Measurements from ENCODE around the gene ARPP21. TPM values are rescaled to one million over a fixed set of nuclear protein-coding genes. Genes with fewer than 3 reads are reported as not detected.

ARPP21 gene
- polyA plus RNA-seq, 1 donor (not counting 4 experiments of a cell fraction or from before 2014, with no cell fraction given), result not detected

- Histone ChIP-seq H2AFZ (ENCODE audit: control insufficient read depth, low read length) (no peak overlapping the region), H3K9me1 (ENCODE audit: control insufficient read depth, extremely low read depth, insufficient read depth, low read length) (no peaks in the 10 kb centered on the region), H3K27me3 (ENCODE audit: control insufficient read depth, extremely low read depth, insufficient read depth, low read length) (no peaks in the 10 kb centered on the region), H3K4me2 (ENCODE audit: control insufficient read depth, extremely low read depth, insufficient read depth, low read depth, low read length) (no peak overlapping the region), H3K4me1 (ENCODE audit: control insufficient read depth, extremely low read depth, insufficient read depth, low read length) (no peaks in the 10 kb centered on the region), H3K9ac (ENCODE audit: control insufficient read depth, extremely low read depth, insufficient read depth, low read length) (no peak overlapping the region), H3K36me3 (ENCODE audit: control insufficient read depth in 2 of 2, extremely low read depth in 1 of 2, insufficient read depth in 2 of 2, low read length in 2 of 2) (no peaks in the 10 kb centered on the region), H4K20me1 (ENCODE audit: control insufficient read depth, extremely low read depth, insufficient read depth, low read length) (no peaks in the 10 kb centered on the region), H3K27ac (ENCODE audit: control insufficient read depth, insufficient read depth, low read length) (no peak overlapping the region), H3K9me3 (ENCODE audit: control insufficient read depth, low read depth, low read length) (no peaks in the 10 kb centered on the region), H3K4me3 (ENCODE audit: control insufficient read depth in 2 of 3, extremely low read depth in 1 of 3, insufficient read depth in 2 of 3, low read depth in 1 of 3, low read length in 3 of 3) (no peak overlapping the region), H3K79me2 (ENCODE audit: control insufficient read depth, insufficient read depth, low read length) (no peaks in the 10 kb centered on the region)
- DNase-seq (ENCODE audit: low read depth, low spot score) (no peak), FAIRE-seq (no peak)
- dilution Hi-C loops (cut with MboI; ENCODE audit: extremely low pct_ligation_motif_present, low sequenced_read_pairs), result no loop called here
- no peak for TF ChIP-seq EZH2 (IDR thresholded peaks at IDR 0.05; ENCODE audit: low read length)
- TF ChIP-seq, protein P1, sequence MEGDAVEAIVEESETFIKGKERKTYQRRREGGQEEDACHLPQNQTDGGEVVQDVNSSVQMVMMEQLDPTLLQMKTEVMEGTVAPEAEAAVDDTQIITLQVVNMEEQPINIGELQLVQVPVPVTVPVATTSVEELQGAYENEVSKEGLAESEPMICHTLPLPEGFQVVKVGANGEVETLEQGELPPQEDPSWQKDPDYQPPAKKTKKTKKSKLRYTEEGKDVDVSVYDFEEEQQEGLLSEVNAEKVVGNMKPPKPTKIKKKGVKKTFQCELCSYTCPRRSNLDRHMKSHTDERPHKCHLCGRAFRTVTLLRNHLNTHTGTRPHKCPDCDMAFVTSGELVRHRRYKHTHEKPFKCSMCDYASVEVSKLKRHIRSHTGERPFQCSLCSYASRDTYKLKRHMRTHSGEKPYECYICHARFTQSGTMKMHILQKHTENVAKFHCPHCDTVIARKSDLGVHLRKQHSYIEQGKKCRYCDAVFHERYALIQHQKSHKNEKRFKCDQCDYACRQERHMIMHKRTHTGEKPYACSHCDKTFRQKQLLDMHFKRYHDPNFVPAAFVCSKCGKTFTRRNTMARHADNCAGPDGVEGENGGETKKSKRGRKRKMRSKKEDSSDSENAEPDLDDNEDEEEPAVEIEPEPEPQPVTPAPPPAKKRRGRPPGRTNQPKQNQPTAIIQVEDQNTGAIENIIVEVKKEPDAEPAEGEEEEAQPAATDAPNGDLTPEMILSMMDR (optimal IDR thresholded peaks at IDR 0.05 in 1 of 3, IDR thresholded peaks at IDR 0.05 in 1 of 3, conservative IDR thresholded peaks at IDR 0.05 in 1 of 3; ENCODE audit: extremely low read depth in 1 of 3, insufficient read depth in 2 of 3, low read length in 3 of 3), result no peak
These were observed 106.0 kb downstream of the ARPP21 start for GRCh38 chr3:35745351-35745750.

- H3K9ac ChIP-seq (ENCODE audit: control insufficient read depth, extremely low read depth, insufficient read depth, low read length), result no peak overlapping the region
- no peaks in the 10 kb centered on the region for H3K27me3 ChIP-seq (ENCODE audit: control insufficient read depth, extremely low read depth, insufficient read depth, low read length)
- H2AFZ ChIP-seq (ENCODE audit: control insufficient read depth, low read length), result no peak overlapping the region
- no peak for DNase-seq (ENCODE audit: low read depth, low spot score)
- H3K79me2 ChIP-seq (ENCODE audit: control insufficient read depth, insufficient read depth, low read length), result no peaks in the 10 kb centered on the region
- dilution Hi-C loops (cut with MboI; ENCODE audit: extremely low pct_ligation_motif_present, low sequenced_read_pairs), result no loop called here
- no peak overlapping the region for H3K4me2 ChIP-seq (ENCODE audit: control insufficient read depth, extremely low read depth, insufficient read depth, low read depth, low read length)
- FAIRE-seq, result no peak
- H3K9me3 ChIP-seq (ENCODE audit: control insufficient read depth, low read depth, low read length), result no peaks in the 10 kb centered on the region
- H3K9me1 ChIP-seq (ENCODE audit: control insufficient read depth, extremely low read depth, insufficient read depth, low read length), result no peaks in the 10 kb centered on the region
- H3K27ac ChIP-seq (ENCODE audit: control insufficient read depth, insufficient read depth, low read length), result no peak overlapping the region
- no peaks in the 10 kb centered on the region for H3K36me3 ChIP-seq (ENCODE audit: control insufficient read depth in 2 of 2, extremely low read depth in 1 of 2, insufficient read depth in 2 of 2, low read length in 2 of 2)
- no peaks in the 10 kb centered on the region for H3K4me1 ChIP-seq (ENCODE audit: control insufficient read depth, extremely low read depth, insufficient read depth, low read length)
- TF ChIP-seq, protein P1 (optimal IDR thresholded peaks at IDR 0.05 in 1 of 3, IDR thresholded peaks at IDR 0.05 in 1 of 3, conservative IDR thresholded peaks at IDR 0.05 in 1 of 3; ENCODE audit: extremely low read depth in 1 of 3, insufficient read depth in 2 of 3, low read length in 3 of 3), result no peak
- no peak for TF ChIP-seq EZH2 (IDR thresholded peaks at IDR 0.05; ENCODE audit: low read length)
- no peak overlapping the region for H3K4me3 ChIP-seq (ENCODE audit: control insufficient read depth in 2 of 3, extremely low read depth in 1 of 3, insufficient read depth in 2 of 3, low read depth in 1 of 3, low read length in 3 of 3)
- no peaks in the 10 kb centered on the region for H4K20me1 ChIP-seq (ENCODE audit: control insufficient read depth, extremely low read depth, insufficient read depth, low read length)
These were observed 106.6 kb downstream of the ARPP21 start for GRCh38 chr3:35745802-35746484.
